Activated naive CD4-positive, alpha-beta T cell (primary cell): ENCODE data around the gene DHX30.
A peak's percentile ranks its signal among the peaks of the same experiment; 100 is the strongest.
"Not testable (repeated sequence)": the region's sequence is repeated elsewhere in the genome, so short reads cannot be mapped to it uniquely, and the experiment has no call there.

Experiments
- DNase-seq, 4 experiments: peaks; one replicate each; lab custom pipeline; 2025; lab: John Stamatoyannopoulos, UW

DHX30 gene

GRCh38 chr3:47802734-47803479, at the start of gene DHX30:
Gene DHX30, plus strand, starts transcription at chr3:47803138. Its CDS starts 7,546 bp downstream, at chr3:47810684.
- peak; percentile 49 to 76 (median 64) for DNase-seq

GRCh38 chr3:47758261-47759025, 44.5 kb upstream of the DHX30 start:
- DNase-seq: no peak

GRCh38 chr3:47760207-47760606, 42.7 kb upstream of the DHX30 start:
- not testable (repeated sequence) for DNase-seq

- DNase-seq: no peak
Measured at GRCh38 chr3:47761046-47761445, 41.9 kb upstream of the DHX30 start.

GRCh38 chr3:47762233-47762632, 40.7 kb upstream of the DHX30 start:
- no peak for DNase-seq

- no peak for DNase-seq
Measured at GRCh38 chr3:47766186-47766585, 36.8 kb upstream of the DHX30 start.

GRCh38 chr3:47772047-47772446, 30.9 kb upstream of the DHX30 start:
- no peak for DNase-seq

GRCh38 chr3:47772788-47773187, 30.1 kb upstream of the DHX30 start:
- no peak for DNase-seq

GRCh38 chr3:47778746-47779145, 24.2 kb upstream of the DHX30 start:
- no peak for DNase-seq

GRCh38 chr3:47780741-47781684, 21.9 kb upstream of the DHX30 start:
- peak; percentile 38 to 67 (median 54) for DNase-seq

GRCh38 chr3:47781685-47782445, 21.1 kb upstream of the DHX30 start, which contains the start of gene SMARCC1:
Gene SMARCC1, minus strand, starts transcription at chr3:47781893. Its CDS starts 96 bp downstream, at chr3:47781797.
- DNase-seq: peak; percentile 86 to 97 (median 92)

- DNase-seq: no peak
Measured at GRCh38 chr3:47782446-47783308, 20.3 kb upstream of the DHX30 start.

GRCh38 chr3:47783673-47784072, 19.3 kb upstream of the DHX30 start:
- no peak for DNase-seq

GRCh38 chr3:47791193-47791855, 11.6 kb upstream of the DHX30 start:
- no peak for DNase-seq

- no peak for DNase-seq
Measured at GRCh38 chr3:47792699-47793098, 10.2 kb upstream of the DHX30 start.

- DNase-seq: no peak
Measured at GRCh38 chr3:47794544-47794943, 8.4 kb upstream of the DHX30 start.

GRCh38 chr3:47799733-47800132, 3.2 kb upstream of the DHX30 start:
- DNase-seq: no peak

GRCh38 chr3:47803480-47804025, 615 bp downstream of the DHX30 start:
- no peak for DNase-seq

GRCh38 chr3:47804577-47804976, 1.6 kb downstream of the DHX30 start:
- DNase-seq: no peak
